ENCODE measurements around the gene CFAP141. TPM values are rescaled to one million over a fixed set of nuclear protein-coding genes. Genes with fewer than 3 reads are reported as not detected.

The CFAP141 gene
- total RNA-seq, 1 experiment from 2014 or later = not detected

GRCh38 chr1:154186852-154187501 is 19.2 kb downstream of the CFAP141 start:
- Histone ChIP-seq H3K27ac (ENCODE audit: low read depth, low read length) (no peak overlapping the region), H3K4me1 (ENCODE audit: control insufficient read depth in 1 of 2, insufficient read depth in 2 of 2, low read length in 2 of 2) (peaks cover 8 to 20% of the 10 kb centered on the region in 2 experiments), H3K79me2 (ENCODE audit: insufficient read depth, low read length) (peaks cover 10% of the 10 kb centered on the region), H3K36me3 (ENCODE audit: control insufficient read depth in 1 of 2, insufficient read depth in 2 of 2, low read length in 2 of 2) (no peaks in the 10 kb centered on the region), H3K9me3 (ENCODE audit: control insufficient read depth in 1 of 2, insufficient read depth in 1 of 2, low read depth in 1 of 2, low read length in 2 of 2) (no peaks in the 10 kb centered on the region), H3K9me2 (ENCODE audit: insufficient read depth) (no peaks in the 10 kb centered on the region), H3K27me3 (ENCODE audit: insufficient read depth, low read length) (peaks cover 9% of the 10 kb centered on the region; the same call in 1 of the 2 replicates), H2AFZ (ENCODE audit: low read depth, low read length, poor library complexity, severe bottlenecking) (no peak overlapping the region), H3K9ac (ENCODE audit: low read length) (no peak overlapping the region), H3K4me2 (ENCODE audit: low read length) (no peak overlapping the region), H3K4me3 (replicated peaks in 1 of 2; ENCODE audit: low read depth in 1 of 2, low read length in 2 of 2) (no peak overlapping the region), H4K20me1 (ENCODE audit: insufficient read depth) (peaks cover 2% of the 10 kb centered on the region; the same call in 1 of the 2 replicates)
- no peak for TF ChIP-seq ATF3 (IDR thresholded peaks at IDR 0.05)
- TF ChIP-seq REST (IDR thresholded peaks at IDR 0.05; ENCODE audit: low read depth) = no peak
- TF ChIP-seq SP1 (IDR thresholded peaks at IDR 0.05; ENCODE audit: low read depth) = no peak
- TF ChIP-seq POLR2AphosphoS5 (IDR thresholded peaks at IDR 0.05; ENCODE audit: low read depth, low read length) = no peak
- TF ChIP-seq YY1 (IDR thresholded peaks at IDR 0.05; ENCODE audit: extremely low read depth, insufficient replicate concordance, low read depth, low read length) = no peak
- TF ChIP-seq SIN3A (IDR thresholded peaks at IDR 0.05; ENCODE audit: low read depth) = no peak
- no peak for TF ChIP-seq CBX3 (IDR thresholded peaks at IDR 0.05; ENCODE audit: low read depth)
- no peak for TF ChIP-seq ZBTB33 (IDR thresholded peaks at IDR 0.05; ENCODE audit: extremely low read depth, insufficient replicate concordance, low read length)
- RAD21 ChIA-PET (ENCODE audit: low non-redundant PET in 1 of 2, low total read pairs in 2 of 2, uncharacterized antibody in 2 of 2, unreplicated experiment in 2 of 2) = no interaction called here
- no peak for ATAC-seq
- CTCF ChIA-PET = no interaction called here
- BruUV-seq (replicated peaks) = no TSS peak
- POLR2A ChIA-PET = no interaction called here
- no peak for DNase-seq (ENCODE audit: low read depth, low spot score)
- intact Hi-C loops (cut with micrococcal nuclease) = loop anchor here (1.0 to 10.0 kb wide), 4 partner anchors 85 to 358 kb away; partner anchors contain the start of gene HAX1

Measured in HCT116 (cell line).